HG03108 (cell line): ENCODE results near the gene PNMA5.
A peak's percentile ranks its signal among the peaks of the same experiment; 100 is the strongest.

Experiments
- ATAC-seq: cut with Tn5 transposase; IDR thresholded peaks from one replicate; pipeline ENCODE4 v1.9.1; 2021; ENCODE audit warnings: moderate library complexity; ENCODE audit not compliant: unreplicated experiment

PNMA5 gene

DNA sequence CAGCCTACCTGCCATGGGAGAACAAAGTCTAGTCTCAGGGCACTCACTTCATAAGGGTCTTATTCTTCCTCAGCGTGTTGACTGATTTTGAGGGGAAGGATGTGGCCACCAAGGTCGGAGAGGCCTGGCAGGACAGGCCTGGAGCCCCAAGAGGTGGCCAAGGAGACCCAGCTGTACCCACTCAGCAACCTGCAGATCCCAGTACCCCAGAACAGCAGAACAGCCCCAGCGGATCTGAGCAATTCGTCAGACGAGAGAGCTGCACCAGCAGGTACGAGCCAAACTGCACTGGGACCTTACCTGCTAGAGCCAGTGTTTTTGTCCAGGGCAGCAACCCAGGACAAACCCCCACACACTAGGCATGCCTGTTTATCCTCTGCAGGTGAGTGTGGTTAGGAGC lies 34.3 kb downstream of the PNMA5 start:
- no peak for ATAC-seq

DNA sequence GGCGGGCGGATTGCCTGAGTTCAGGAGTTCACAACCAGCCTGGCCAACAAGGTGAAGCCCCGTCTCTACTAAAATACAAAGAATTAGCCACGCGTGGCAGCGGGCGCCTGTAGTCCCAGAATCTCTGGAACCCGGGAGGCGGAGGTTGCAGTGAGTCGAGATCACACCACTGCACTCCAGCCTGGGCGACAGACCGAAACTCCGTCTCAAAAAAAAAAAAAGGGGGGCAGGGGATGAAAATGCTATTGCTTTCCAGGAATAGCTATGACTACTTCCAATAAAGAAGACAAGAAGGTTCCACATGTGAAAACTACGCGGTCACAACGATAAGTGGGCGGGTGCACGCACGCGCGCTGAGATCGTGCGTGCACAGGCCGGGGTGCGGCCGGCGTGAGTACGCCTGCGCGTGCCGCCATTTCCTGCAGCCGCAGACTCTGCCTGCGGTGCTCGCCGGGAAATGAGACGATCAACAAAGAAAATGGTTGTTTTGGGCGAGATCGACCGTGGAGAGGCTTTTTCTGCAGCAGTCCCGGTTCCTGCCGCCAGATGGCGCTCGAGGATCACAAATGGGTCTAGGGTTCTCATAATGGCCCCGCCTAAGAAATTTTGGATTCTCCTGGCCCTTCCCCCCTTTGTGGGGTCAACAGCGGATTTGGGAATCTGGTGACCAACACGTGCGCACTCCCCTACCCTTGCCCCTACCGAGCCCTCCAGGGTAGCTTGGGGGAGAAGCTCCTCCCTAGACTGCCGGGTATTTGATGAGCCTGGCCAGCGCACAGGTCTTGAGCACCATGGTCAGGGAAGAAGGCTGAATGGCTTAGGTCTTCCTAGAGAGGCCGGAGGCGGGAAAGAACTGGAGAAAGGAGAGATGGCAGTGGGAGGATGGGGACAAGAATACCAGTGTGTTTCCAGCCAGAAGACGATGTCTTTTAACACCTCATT lies 35.1 kb downstream of the PNMA5 start:
- ATAC-seq, result peak; percentile 88

GRCh38 chrX:152958047-152958446 lies 35.9 kb downstream of the PNMA5 start:
- no peak for ATAC-seq

DNA sequence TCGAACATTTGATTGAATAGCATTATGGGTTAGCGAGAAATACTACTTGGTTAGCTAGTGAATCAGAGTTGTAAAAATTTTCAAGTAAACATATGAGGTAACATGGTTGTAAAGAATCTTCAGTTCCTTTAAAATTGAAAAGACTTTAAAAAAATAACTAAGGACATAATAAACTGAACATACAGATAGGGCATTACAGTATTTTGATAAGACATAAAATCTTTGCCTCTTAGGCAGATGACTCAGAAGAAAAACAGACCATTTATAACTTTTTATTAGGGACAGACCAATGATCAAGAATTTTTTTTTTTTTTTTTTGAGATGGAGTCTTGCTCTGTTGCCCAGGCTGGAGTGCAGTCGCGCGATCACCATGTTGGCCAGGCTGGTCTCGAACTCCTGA lies 43.1 kb downstream of the PNMA5 start:
- ATAC-seq, result no peak

- no peak for ATAC-seq
These were observed 44.8 kb downstream of the PNMA5 start for GRCh38 chrX:152949114-152949513.

GRCh38 chrX:152946681-152947080 lies 47.2 kb downstream of the PNMA5 start:
- no peak for ATAC-seq

DNA sequence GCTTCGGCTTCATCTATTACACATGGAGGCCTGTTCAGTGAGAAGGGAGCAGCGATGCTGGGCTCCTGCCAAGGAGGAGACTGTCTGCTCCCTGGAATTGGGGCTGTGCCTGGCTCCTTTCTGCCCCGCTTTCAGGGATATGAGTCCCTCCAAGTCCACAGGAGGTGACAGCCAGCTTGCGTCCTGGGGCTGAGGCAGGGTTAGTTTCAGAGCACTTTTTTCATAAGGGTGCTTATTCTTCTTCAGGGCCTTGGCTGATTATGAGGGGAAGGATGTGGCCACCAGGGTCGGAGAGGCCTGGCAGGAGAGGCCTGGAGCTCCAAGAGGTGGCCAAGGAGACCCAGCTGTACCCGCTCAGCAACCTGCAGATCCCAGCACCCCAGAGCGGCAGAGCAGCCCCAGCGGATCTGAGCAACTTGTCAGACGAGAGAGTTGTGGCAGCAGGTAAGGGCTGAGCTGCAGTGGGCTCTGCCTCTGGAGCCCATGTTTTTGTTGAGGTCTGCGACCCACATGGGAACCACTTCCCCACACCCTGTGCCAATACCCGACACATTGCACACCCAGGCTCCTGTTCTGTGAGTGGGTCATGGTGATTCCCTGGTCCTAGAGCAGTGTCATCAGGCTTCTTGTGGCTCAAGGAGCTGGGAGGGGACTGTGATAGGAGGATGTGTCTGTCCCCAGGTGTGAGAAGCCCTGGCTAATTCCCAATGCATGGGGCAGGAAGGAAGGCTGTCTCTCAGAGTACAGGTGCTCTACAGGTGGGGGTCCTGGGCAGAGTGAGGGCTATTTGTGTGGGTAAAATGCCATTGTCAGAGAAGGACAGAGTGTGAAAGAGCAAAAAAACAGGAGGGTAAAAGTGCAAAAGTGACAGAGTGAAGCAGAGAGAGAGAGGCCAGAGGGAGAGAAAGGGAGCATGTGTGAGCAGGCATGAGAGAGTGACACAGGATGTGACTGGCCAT lies 48.6 kb downstream of the PNMA5 start:
- ATAC-seq, result no peak

DNA sequence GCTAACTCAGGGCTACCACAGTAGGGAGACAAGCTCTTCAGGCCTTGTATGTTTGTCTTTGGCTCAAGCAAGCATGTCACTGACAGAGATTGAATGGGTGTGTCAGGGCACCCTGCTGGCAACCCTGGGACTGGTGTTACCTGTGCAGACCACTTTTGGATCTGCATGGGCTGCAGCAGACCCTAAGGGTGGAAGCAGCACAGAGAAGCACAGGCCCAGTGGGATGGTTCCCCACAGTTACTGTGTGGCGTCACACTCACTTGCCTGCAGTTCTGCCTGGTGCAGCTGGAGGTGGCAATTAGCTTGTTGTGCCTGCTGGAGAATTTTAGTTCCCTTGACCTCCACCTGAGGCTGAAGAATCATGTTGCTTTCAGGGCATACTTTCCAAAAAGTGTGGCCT lies 50.1 kb downstream of the PNMA5 start:
- no peak for ATAC-seq

DNA sequence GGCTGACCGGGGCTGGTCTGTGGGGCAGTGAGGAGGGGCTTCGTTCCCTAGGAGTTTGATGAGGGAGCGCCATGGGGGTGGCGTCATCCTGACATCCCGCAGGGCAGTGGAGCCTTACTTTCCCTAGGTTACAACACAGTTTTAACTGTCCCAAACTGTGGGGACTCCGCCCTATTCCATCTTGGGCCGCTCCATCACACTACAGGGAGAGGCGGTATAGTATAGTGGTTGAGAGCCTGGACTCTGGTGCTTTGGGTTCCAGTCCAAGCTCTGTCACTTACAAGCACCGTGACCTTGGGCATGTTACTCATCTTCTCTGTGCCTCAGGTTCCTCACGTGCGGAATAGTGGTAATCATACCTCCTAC lies 51.9 kb downstream of the PNMA5 start:
- ATAC-seq, result no peak

DNA sequence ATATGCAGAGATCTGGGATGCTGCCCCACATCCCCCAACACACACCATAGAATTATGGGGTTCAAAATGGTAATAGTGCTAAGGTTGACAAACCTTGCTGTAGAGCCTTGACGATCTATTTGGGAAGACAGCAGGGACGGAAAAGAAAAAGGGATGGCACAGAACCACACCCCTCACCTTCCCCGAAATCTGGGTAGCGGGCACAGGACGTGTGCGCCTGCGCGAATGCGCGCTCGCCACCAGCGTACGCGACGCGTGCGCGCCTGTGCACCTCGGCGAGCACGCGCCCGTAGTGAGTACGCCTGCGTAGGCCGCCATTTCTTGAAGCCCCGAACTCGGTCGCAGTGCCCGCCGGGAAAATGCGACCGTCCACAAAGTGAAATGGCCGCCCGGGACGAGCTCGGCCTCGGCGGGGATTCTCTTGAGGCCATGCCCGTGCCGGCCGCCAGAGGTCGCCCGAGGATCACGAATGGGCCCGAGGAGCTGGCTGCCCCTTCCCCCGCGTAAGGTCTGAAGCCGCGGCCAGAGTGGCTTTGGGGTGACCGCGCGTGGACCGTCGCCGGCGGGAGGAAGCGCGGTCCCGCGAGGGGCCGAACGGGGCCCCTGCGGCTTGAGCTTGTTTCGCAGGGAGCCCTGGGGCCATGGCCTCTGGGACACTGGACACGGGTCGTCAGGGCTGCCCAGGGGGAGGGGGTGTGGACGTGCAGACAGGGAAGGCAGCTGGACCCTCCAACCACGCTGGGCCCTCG lies 52.4 kb downstream of the PNMA5 start:
- peak; percentile 92 for ATAC-seq
